Tibial artery (tissue), 4 donors: ENCODE results near the gene JPT2.

ENCODE experiments used
- DNase-seq, 2 donors: peaks; one replicate each; pipeline ENCODE4 v3.0.0-alpha.2; 2019
- H3K27ac ChIP-seq, 2 donors: fragments of 200-600 bp; sonication (generic) in 1 of 2; 1 replicate in 1 of 2; 2 replicates in 1 of 2; pipeline ENCODE4 v1.5.1; 2018 to 2019; ENCODE audit warnings: mild to moderate bottlenecking in 1 of 2
- H3K27me3 ChIP-seq, 2 donors: fragments of 200-600 bp; sonication (generic) in 1 of 2; one replicate each; pipeline versions ENCODE4 v1.5.1 to v1.6.0; 2016 to 2019
- H3K36me3 ChIP-seq, 3 donors: fragments of 200-600 bp; sonication (generic) in 2 of 3; one replicate each; pipeline ENCODE4 v1.5.1; 2016 to 2019; ENCODE audit warnings: mild to moderate bottlenecking in 2 of 3
- H3K4me1 ChIP-seq, 4 donors: fragments of 200-600 bp; sonication (generic) in 2 of 4; 1 replicate in 3 of 4; 2 replicates in 1 of 4; pipeline ENCODE4 v1.5.1; 2016 to 2019
- H3K4me3 ChIP-seq, 2 donors: fragments of 200-600 bp; sonication (generic) in 1 of 2; 1 replicate in 1 of 2; 2 replicates in 1 of 2; pipeline ENCODE4 v1.5.1; 2018 to 2019; ENCODE audit warnings: mild to moderate bottlenecking in 2 of 2
- H3K9me3 ChIP-seq, 3 donors: fragments of 200-600 bp; sonication (generic) in 1 of 3; one replicate each; pipeline ENCODE4 v1.5.1; 2016 to 2019
- intact Hi-C: fragments of 100-400 bp; cut with DNase I; formaldehyde crosslinking; loops from one replicate; pipeline ENCODE4 v1.15.0; 2023; ENCODE audit warnings: low total_unique reads
- TF ChIP-seq, protein P1 (sequence below), 2 experiments: fragments of 200-600 bp in 1 of 2; fragments of 450-650 bp in 1 of 2; IDR thresholded peaks; one replicate each; pipeline ENCODE4 v1.5.1; 2017 to 2019; ENCODE audit warnings: antibody characterized with exemption in 2 of 2, mild to moderate bottlenecking in 1 of 2, moderate library complexity in 1 of 2

JPT2 gene

DNA sequence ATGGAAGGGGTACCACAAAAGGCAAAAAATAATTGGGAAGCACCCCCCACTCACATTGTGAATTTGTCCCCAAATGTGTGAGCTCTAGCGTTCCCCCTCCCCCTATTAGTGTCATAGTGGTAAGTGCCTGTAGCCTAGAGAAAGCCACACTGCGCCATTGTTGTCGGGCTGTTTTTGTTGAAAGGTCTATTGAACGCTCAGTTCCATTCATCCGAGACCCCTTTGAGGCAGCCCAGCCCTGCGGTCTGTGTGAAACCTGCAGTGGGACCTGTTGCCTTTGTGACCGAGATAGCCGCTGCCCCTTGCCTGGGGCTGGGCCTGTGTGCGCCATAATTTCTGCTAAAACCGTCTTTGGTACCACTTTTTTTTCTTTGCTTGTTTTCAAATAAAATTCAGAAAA lies 3.0 kb downstream of the JPT2 start:
- intact Hi-C loops, result no loop called here
- no peaks in the 10 kb centered on the region for H3K9me3 ChIP-seq
- H3K27ac ChIP-seq, result no peak overlapping the region
- no peaks in the 10 kb centered on the region for H3K27me3 ChIP-seq
- peaks cover 0 to 28% (median 5%) of the 10 kb centered on the region in 3 donors for H3K36me3 ChIP-seq
- no peak overlapping the region for H3K4me3 ChIP-seq
- no peak for DNase-seq
- TF ChIP-seq, protein P1, sequence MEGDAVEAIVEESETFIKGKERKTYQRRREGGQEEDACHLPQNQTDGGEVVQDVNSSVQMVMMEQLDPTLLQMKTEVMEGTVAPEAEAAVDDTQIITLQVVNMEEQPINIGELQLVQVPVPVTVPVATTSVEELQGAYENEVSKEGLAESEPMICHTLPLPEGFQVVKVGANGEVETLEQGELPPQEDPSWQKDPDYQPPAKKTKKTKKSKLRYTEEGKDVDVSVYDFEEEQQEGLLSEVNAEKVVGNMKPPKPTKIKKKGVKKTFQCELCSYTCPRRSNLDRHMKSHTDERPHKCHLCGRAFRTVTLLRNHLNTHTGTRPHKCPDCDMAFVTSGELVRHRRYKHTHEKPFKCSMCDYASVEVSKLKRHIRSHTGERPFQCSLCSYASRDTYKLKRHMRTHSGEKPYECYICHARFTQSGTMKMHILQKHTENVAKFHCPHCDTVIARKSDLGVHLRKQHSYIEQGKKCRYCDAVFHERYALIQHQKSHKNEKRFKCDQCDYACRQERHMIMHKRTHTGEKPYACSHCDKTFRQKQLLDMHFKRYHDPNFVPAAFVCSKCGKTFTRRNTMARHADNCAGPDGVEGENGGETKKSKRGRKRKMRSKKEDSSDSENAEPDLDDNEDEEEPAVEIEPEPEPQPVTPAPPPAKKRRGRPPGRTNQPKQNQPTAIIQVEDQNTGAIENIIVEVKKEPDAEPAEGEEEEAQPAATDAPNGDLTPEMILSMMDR (IDR thresholded peaks at IDR 0.05), result no peak
- peaks cover 0 to 11% (median 7%) of the 10 kb centered on the region in 4 donors for H3K4me1 ChIP-seq

DNA sequence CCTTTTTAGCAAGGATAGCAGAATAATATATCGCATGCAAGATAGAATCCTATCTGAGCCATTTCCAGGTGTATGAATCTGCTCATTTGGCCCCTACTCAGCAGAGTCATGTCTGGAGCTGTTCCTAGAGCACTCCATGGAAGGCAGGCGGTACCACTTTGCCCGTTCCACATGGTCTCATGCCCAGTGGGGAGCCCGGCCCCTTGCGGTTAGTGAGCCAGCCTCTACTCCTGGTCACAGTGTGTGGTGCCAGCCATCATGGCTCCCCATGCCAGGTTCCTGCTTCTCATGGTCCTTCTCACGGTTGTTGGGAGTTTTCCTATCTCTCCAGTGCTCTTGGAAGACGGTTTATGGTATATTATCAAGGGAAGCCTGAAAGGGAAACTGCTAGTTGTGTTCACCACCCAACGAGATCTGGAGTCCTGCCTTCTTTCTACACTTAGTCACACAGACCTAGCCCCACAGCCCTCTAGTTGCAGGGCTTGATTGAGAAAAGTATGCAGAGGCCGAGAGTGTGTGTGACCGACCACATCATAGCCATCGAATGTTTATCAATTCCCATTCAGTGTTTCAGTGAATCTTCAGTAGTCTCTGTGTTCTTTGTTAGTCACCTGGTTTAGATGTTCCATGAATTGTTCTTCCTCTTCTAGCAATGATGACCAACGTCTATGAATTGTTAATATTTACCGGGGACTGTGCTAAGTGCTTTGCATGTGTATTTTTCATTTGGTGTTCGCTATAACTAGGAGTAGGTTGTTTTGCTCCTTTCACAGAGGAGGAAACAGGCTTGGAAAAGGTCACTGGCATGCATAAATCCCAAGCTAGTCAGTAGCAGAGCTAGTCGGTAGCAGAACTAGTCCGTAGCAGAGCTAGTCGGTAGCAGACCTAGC lies 9.6 kb downstream of the JPT2 start:
- DNase-seq, result no peak
- Histone ChIP-seq H3K27ac (no peak overlapping the region), H3K4me3 (no peak overlapping the region), H3K4me1 (no peaks in the 10 kb centered on the region), H3K9me3 (no peaks in the 10 kb centered on the region), H3K36me3 (peaks cover 8 to 69% (median 40%) of the 10 kb centered on the region in 3 donors), H3K27me3 (no peaks in the 10 kb centered on the region)
- intact Hi-C loops, result no loop called here
- TF ChIP-seq, protein P1 (IDR thresholded peaks at IDR 0.05), result no peak

DNA sequence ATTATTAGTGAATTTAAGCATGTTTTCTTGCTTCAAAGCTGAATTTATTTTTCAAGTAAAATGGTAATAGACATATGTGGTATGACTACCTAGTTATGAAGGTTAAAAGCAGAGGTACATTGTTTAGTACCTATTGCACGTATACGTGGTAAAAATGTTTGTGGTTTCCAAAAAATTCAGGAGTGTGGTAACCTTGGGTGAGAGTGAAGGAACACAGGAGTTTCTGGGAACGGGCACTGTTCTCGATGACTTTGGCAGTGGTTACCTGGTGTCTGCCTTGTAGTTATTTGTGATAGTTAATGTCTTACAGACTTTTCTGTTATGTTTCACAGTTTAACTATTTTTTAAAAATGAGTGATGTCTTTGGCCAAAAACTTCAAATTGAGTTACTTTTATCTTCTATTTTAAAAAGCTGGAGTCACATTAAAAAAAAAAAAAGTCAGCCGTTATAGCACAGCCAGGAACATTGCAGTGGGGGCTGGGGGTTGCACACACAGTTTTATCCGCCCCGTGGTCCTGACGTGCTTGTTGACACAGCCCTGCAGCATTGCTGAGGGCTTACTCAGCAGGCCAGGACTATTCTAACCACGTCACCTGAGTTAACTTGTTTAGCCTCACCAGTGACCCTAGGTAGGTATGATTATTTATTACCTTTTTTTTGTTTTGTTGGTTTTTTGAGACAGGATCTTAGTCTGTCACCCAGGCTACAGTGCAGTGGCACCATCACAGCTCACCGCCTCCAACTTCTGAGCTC lies 10.9 kb downstream of the JPT2 start:
- H3K4me3 ChIP-seq, result no peak overlapping the region
- no peaks in the 10 kb centered on the region for H3K27me3 ChIP-seq
- no peak for DNase-seq
- intact Hi-C loops, result no loop called here
- H3K4me1 ChIP-seq, result no peaks in the 10 kb centered on the region
- H3K27ac ChIP-seq, result no peak overlapping the region
- TF ChIP-seq, protein P1 (IDR thresholded peaks at IDR 0.05), result no peak
- H3K36me3 ChIP-seq, result peaks cover 18 to 73% (median 53%) of the 10 kb centered on the region in 3 donors
- no peaks in the 10 kb centered on the region for H3K9me3 ChIP-seq

DNA sequence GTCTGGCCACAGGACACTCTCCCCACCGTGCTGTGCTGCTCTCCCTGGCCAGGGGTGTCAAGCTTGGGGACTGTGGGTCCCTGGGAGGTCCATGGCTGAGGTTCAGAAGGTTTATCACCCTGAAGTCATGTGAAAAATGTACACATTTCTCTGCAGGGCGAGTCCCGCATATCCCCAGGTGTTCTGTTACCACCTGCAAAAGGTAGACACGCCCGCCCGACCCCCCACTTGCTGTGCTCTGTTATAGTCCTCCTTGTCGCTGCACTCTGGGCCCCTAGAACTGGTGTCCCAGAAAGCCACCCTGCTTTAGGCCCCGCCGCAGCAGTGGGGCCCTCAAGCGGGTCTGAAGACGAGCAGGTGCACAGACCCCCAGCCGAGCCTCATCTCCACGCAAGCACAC lies 11.8 kb downstream of the JPT2 start:
- H3K27ac ChIP-seq, result no peak overlapping the region

DNA sequence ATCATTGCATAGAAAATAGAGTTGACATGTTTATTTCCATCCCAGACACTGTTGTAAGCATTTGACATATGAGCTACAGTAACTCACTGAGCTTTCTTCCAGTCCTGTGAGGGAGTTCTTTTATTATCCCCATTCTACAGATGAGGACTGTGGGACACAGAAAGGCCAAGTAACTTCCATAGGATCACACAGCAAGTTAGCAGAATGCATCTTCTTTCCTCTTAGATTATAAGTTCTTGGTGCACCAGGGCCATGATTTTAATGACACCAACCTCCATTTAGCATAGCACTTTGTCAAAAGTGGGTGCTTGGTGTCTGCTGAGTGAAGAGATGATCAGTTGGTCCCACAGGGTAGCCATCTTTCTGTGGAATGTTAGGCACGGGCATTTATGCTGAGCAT lies 12.7 kb downstream of the JPT2 start:
- no peak overlapping the region for H3K27ac ChIP-seq
- H3K4me1 ChIP-seq, result no peaks in the 10 kb centered on the region
- TF ChIP-seq, protein P1 (IDR thresholded peaks at IDR 0.05), result no peak
- H3K27me3 ChIP-seq, result no peaks in the 10 kb centered on the region
- H3K36me3 ChIP-seq, result peaks cover 18 to 64% (median 50%) of the 10 kb centered on the region in 3 donors
- no peaks in the 10 kb centered on the region for H3K9me3 ChIP-seq
- DNase-seq, result no peak
- no peak overlapping the region for H3K4me3 ChIP-seq
- intact Hi-C loops, result no loop called here

More for the DNA sequence above, 11.8 kb downstream of the JPT2 start:
- intact Hi-C loops, result no loop called here
- TF ChIP-seq, protein P1 (IDR thresholded peaks at IDR 0.05), result no peak
- Histone ChIP-seq H3K36me3 (peaks cover 18 to 72% (median 55%) of the 10 kb centered on the region in 3 donors), H3K4me3 (no peak overlapping the region), H3K9me3 (no peaks in the 10 kb centered on the region), H3K27me3 (no peaks in the 10 kb centered on the region), H3K4me1 (no peaks in the 10 kb centered on the region)
- DNase-seq, result no peak
